Fibroblast of lung (primary cell): ENCODE data around the gene RB1. TPM values are rescaled to one million over a fixed set of nuclear protein-coding genes. Genes with fewer than 3 reads are reported as not detected.

ENCODE experiments used
- DNase-seq, 2 donors: peaks; one replicate each; pipeline versions ENCODE4 v3.0.0 to v3.0.0-alpha.2; 2010; ENCODE audit warnings: low read depth in 2 of 2
- H2AFZ ChIP-seq: 2 replicates; pipeline ENCODE4 v1.5.1; 2012; ENCODE audit warnings: low read length, control low read depth, inconsistent platforms
- H3K27ac ChIP-seq: 2 replicates; pipeline ENCODE4 v1.5.1; 2011; ENCODE audit warnings: low read length, control low read depth; ENCODE audit not compliant: insufficient read depth
- H3K27me3 ChIP-seq: 2 replicates; pipeline ENCODE4 v1.5.1; 2011; ENCODE audit warnings: mild to moderate bottlenecking, low read length; ENCODE audit not compliant: control insufficient read depth, insufficient read depth
- H3K36me3 ChIP-seq: 2 replicates; pipeline ENCODE4 v1.5.1; 2011; ENCODE audit warnings: low read length; ENCODE audit not compliant: control insufficient read depth, insufficient read depth
- H3K4me1 ChIP-seq: 2 replicates; pipeline ENCODE4 v1.5.1; 2011; ENCODE audit warnings: low read length; ENCODE audit not compliant: control insufficient read depth, insufficient read depth; ENCODE audit errors: extremely low read depth
- H3K4me2 ChIP-seq: 2 replicates; pipeline ENCODE4 v1.5.1; 2011; ENCODE audit warnings: low read length, control low read depth; ENCODE audit not compliant: insufficient read depth; ENCODE audit errors: extremely low read depth
- H3K4me3 ChIP-seq, 4 experiments: fragments of 200-600 bp in 1 of 4; sonication (generic) in 1 of 4; replicated peaks in 1 of 4; 2 replicates each; pipeline ENCODE4 v1.5.1; 2011 to 2016; ENCODE audit warnings: low read length in 4 of 4, low read depth in 3 of 4, mild to moderate bottlenecking in 3 of 4, control low read depth in 2 of 4, inconsistent platforms in 1 of 4, mixed read lengths in 1 of 4; ENCODE audit not compliant: insufficient read depth in 1 of 4; ENCODE audit errors: control extremely low read depth in 1 of 4
- H3K79me2 ChIP-seq: 2 replicates; pipeline ENCODE4 v1.5.1; 2012; ENCODE audit warnings: mild to moderate bottlenecking, low read length, inconsistent platforms; ENCODE audit not compliant: control insufficient read depth, insufficient read depth
- H3K9ac ChIP-seq: 2 replicates; pipeline ENCODE4 v1.5.1; 2011; ENCODE audit warnings: mild to moderate bottlenecking, low read length, control low read depth; ENCODE audit not compliant: insufficient read depth
- H3K9me3 ChIP-seq: 2 replicates; pipeline ENCODE4 v1.5.1; 2012; ENCODE audit warnings: low read depth, low read length; ENCODE audit not compliant: control insufficient read depth, insufficient read depth
- H4K20me1 ChIP-seq: 2 replicates; pipeline ENCODE4 v1.5.1; 2011; ENCODE audit warnings: low read length; ENCODE audit not compliant: control insufficient read depth, insufficient read depth; ENCODE audit errors: extremely low read depth
- EZH2 ChIP-seq: IDR thresholded peaks from 2 replicates; pipeline ENCODE4 v1.5.1; 2012; ENCODE audit warnings: low read length, control low read depth, mild to moderate bottlenecking; ENCODE audit errors: missing control alignments
- polyA plus RNA-seq, 2 donors: library from polyadenylated mRNA; depleted of rRNA in 1 of 2; stranded (reverse) in 1 of 2; unstranded in 1 of 2; fragments of >200 nt; gene quantifications; 2 replicates each; pipeline ENCODE4 v1.2.1, GENCODE V29; 2011 to 2012; ENCODE audit warnings: missing spikeins in 1 of 2
- total RNA-seq: library from RNA; depleted of rRNA; stranded (reverse); fragments of >200 nt; gene quantifications from 2 replicates; pipeline ENCODE4 v1.2.1, GENCODE V29; 2014
- TF ChIP-seq, protein P1 (sequence below), 2 donors: IDR thresholded peaks in 1 of 2; conservative IDR thresholded peaks in 1 of 2; 1 replicate in 1 of 2; 2 replicates in 1 of 2; pipeline ENCODE4 v1.5.1; 2011 to 2012; ENCODE audit warnings: low read length in 2 of 2, control low read depth in 1 of 2, inconsistent platforms in 1 of 2, low read depth in 1 of 2, mild to moderate bottlenecking in 1 of 2

Gene RB1
- total and polyA plus RNA-seq, 2 donors (not counting 1 experiment from before 2014, with no cell fraction given) = 31.9 to 39.7 TPM

DNA sequence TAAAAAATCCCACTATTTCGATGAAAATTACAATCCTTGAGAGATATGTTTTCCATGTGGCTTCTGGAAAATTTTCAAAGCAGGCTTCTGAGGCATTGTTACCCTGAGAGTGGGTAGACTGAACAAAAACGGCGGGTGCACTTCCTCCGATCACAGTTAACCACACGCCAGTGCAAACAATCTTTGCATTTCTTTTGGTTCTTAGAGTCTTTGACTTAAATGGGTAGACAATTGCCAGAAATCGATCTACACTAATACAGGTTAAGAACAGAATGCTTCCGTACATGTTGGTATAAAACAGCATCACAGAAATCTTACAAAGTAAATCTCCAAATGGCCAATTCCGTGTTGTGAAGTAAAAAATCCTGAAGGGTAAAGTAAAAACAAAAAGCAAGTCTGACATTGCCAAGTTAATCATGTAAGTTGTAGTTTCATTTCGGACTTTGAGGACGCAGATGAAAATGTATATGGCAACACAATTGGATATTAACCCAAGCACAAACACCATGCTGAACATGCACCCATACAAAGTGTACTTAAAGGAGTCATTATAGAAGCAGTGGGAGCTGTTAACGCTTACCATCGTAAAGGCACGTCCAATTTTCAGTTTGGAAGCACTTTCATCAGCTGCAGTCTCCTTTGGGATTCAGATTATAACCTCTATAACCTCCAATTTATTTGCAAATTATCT lies 108.4 kb downstream of the RB1 start:
- Histone ChIP-seq H2AFZ (no peak overlapping the region), H3K27ac (peak overlapping the region; percentile 67), H3K9ac (peak overlapping the region; percentile 53), H3K36me3 (no peaks in the 10 kb centered on the region), H3K4me2 (peak overlapping the region; percentile 82), H3K27me3 (no peaks in the 10 kb centered on the region), H3K9me3 (no peaks in the 10 kb centered on the region), H4K20me1 (no peaks in the 10 kb centered on the region), H3K4me1 (no peaks in the 10 kb centered on the region), H3K4me3 (peak overlapping the region; percentile 41 to 96 (median 64)), H3K79me2 (peaks cover 17% of the 10 kb centered on the region)
- no peak for TF ChIP-seq EZH2
- DNase-seq = peak; percentile 36 to 66

DNA sequence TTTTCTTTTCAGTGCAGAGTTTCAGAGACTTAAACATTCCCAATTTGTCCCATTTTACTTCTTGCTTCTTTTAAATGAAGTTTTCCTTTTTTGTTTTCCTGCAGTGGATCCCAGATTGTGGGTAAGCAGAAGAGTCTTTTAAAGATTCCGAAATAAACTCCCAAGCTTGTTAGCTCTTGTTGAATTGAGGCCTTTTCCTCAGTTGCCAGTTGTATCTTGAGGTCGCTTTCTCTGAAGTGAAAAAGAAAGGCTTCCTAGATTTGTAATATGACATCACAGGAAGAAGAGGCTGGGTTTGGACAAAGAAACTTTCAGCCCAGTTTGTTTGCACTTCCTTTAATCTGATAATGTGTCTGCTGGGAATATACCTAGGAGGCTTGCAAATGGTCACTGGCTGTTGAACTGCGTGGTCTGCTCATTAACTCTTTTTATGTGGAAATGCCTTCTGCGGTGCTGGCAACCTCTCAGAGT lies 109.4 kb downstream of the RB1 start, which contains the start of gene LPAR6:
TSS of gene LPAR6 (minus strand) at position 233 of the 471 bp plus-strand sequence. CDS start 690 bp downstream, outside the sequence.
- TF ChIP-seq EZH2 = no peak
- TF ChIP-seq, protein P1, sequence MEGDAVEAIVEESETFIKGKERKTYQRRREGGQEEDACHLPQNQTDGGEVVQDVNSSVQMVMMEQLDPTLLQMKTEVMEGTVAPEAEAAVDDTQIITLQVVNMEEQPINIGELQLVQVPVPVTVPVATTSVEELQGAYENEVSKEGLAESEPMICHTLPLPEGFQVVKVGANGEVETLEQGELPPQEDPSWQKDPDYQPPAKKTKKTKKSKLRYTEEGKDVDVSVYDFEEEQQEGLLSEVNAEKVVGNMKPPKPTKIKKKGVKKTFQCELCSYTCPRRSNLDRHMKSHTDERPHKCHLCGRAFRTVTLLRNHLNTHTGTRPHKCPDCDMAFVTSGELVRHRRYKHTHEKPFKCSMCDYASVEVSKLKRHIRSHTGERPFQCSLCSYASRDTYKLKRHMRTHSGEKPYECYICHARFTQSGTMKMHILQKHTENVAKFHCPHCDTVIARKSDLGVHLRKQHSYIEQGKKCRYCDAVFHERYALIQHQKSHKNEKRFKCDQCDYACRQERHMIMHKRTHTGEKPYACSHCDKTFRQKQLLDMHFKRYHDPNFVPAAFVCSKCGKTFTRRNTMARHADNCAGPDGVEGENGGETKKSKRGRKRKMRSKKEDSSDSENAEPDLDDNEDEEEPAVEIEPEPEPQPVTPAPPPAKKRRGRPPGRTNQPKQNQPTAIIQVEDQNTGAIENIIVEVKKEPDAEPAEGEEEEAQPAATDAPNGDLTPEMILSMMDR (conservative IDR thresholded peaks at IDR 0.05 in 1 of 2, IDR thresholded peaks at IDR 0.05 in 1 of 2; ENCODE audit: low read depth in 1 of 2, low read length in 2 of 2) = no peak
- H4K20me1 ChIP-seq = no peaks in the 10 kb centered on the region
- peak; percentile 80 to 81 for DNase-seq
- H2AFZ ChIP-seq = peak within 1 kb of the TSS; percentile 57
- H3K9me3 ChIP-seq = no peaks in the 10 kb centered on the region
- H3K9ac ChIP-seq = peak within 1 kb of the TSS; percentile 53
- H3K36me3 ChIP-seq = no peaks in the 10 kb centered on the region
- H3K79me2 ChIP-seq = peaks cover 17% of the 10 kb centered on the region
- peak within 1 kb of the TSS; percentile 82 for H3K4me2 ChIP-seq
- H3K27ac ChIP-seq = peak within 1 kb of the TSS; percentile 67
- H3K4me1 ChIP-seq = no peaks in the 10 kb centered on the region
- H3K4me3 ChIP-seq = peak within 1 kb of the TSS; percentile 41 to 96 (median 64)
- no peaks in the 10 kb centered on the region for H3K27me3 ChIP-seq

DNA sequence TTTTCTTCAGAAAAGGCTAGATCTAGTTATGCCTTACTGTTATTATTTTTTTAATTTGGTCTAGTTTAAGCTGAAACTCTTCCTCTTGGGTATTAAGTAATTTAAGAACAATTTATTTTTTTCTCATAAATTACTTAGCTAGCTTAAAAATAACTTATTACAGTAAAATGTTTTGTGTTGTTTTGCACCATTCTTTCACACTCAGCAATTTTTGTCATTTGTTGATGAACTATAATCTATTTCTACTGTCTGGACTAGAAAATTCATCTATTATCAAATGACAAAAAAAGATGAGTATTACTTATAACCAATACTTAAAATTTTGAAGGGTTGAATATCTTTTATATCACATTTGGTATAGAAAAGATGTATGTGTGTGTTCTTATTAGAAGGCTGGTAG lies 111.0 kb downstream of the RB1 start:
- Histone ChIP-seq H3K36me3 (no peaks in the 10 kb centered on the region), H3K9ac (no peak overlapping the region), H3K27ac (no peak overlapping the region), H3K4me2 (no peak overlapping the region), H2AFZ (no peak overlapping the region), H4K20me1 (no peaks in the 10 kb centered on the region), H3K9me3 (no peaks in the 10 kb centered on the region), H3K79me2 (peaks cover 17% of the 10 kb centered on the region), H3K27me3 (no peaks in the 10 kb centered on the region), H3K4me1 (no peaks in the 10 kb centered on the region), H3K4me3 (no peak overlapping the region)
- DNase-seq = no peak
- TF ChIP-seq, protein P1 (conservative IDR thresholded peaks at IDR 0.05 in 1 of 2, IDR thresholded peaks at IDR 0.05 in 1 of 2; ENCODE audit: low read depth in 1 of 2, low read length in 2 of 2) = no peak
- TF ChIP-seq EZH2 = no peak
